HL-60 (cell line): ENCODE measurements around the gene TCF3.

Source experiments
- CTCF ChIP-seq: IDR thresholded peaks from one replicate; pipeline ENCODE4 v1.5.1; 2011; ENCODE audit warnings: low read length, control low read depth, inconsistent platforms; ENCODE audit not compliant: insufficient read depth
- GABPA ChIP-seq: IDR thresholded peaks from 2 replicates; pipeline ENCODE4 v1.6.1; 2012; ENCODE audit warnings: low read depth
- POLR2AphosphoS5 ChIP-seq: IDR thresholded peaks from 2 replicates; pipeline ENCODE4 v1.6.1; 2012; ENCODE audit warnings: low read depth
- REST ChIP-seq: IDR thresholded peaks from 2 replicates; pipeline ENCODE4 v1.6.1; 2012; ENCODE audit warnings: low read depth; ENCODE audit not compliant: insufficient replicate concordance
- SPI1 ChIP-seq: IDR thresholded peaks from 2 replicates; pipeline ENCODE4 v1.6.1; 2012; ENCODE audit warnings: low read depth, mild to moderate bottlenecking, borderline replicate concordance

- TF ChIP-seq GABPA (no peak), CTCF (no peak), POLR2AphosphoS5 (no peak), SPI1 (no peak), REST (no peak)
Observed at GRCh38 chr19:1616875-1617274, 35.5 kb downstream of the TCF3 start.
